HepG2 (cell line): Measurements from ENCODE around the gene CLIC1. TPM values are rescaled to one million over a fixed set of nuclear protein-coding genes. Genes with fewer than 3 reads are reported as not detected.

ENCODE experiments used
- AGO2 ChIP-seq: fragments of 200-400 bp; formaldehyde crosslinking; optimal IDR thresholded peaks from 2 replicates; pipeline ENCODE3; 2017; ENCODE audit warnings: mild to moderate bottlenecking, low read depth, low read length, moderate library complexity
- ATRX ChIP-seq: sonication (generic); formaldehyde crosslinking; IDR thresholded peaks from 2 replicates; pipeline ENCODE4 v1.4.0; 2020; ENCODE audit warnings: missing genetic modification reagents, borderline replicate concordance
- CHD2 ChIP-seq: IDR thresholded peaks from 2 replicates; pipeline ENCODE4 v1.6.1; 2011; ENCODE audit warnings: low read depth, low read length, improper control_type of control experiment
- NRL ChIP-seq: sonication (generic); formaldehyde crosslinking; IDR thresholded peaks from 2 replicates; pipeline ENCODE4 v1.5.0; 2020; ENCODE audit warnings: missing genetic modification reagents, mild to moderate bottlenecking, moderate library complexity, borderline replicate concordance
- SALL1 ChIP-seq: sonication (generic); formaldehyde crosslinking; IDR thresholded peaks from 2 replicates; pipeline ENCODE4 v1.8.0; 2022; ENCODE audit warnings: mild to moderate bottlenecking, missing genetic modification reagents
- TBP ChIP-seq: sonication (generic); formaldehyde crosslinking; IDR thresholded peaks from 2 replicates; pipeline ENCODE4 v1.5.0; 2020; ENCODE audit warnings: missing genetic modification reagents
- U2AF1 ChIP-seq: fragments of 200-400 bp; formaldehyde crosslinking; optimal IDR thresholded peaks from 2 replicates; pipeline ENCODE3; 2017; ENCODE audit warnings: mild to moderate bottlenecking, low read depth, low read length
- ZBTB42 ChIP-seq: sonication (generic); formaldehyde crosslinking; IDR thresholded peaks from 2 replicates; pipeline ENCODE4 v1.5.0; 2020; ENCODE audit warnings: mild to moderate bottlenecking, missing genetic modification reagents
- ZFY ChIP-seq: sonication (generic); formaldehyde crosslinking; IDR thresholded peaks from 2 replicates; pipeline ENCODE4 v1.4.0; 2020; ENCODE audit warnings: missing genetic modification reagents
- ZNF17 ChIP-seq: sonication (generic); formaldehyde crosslinking; IDR thresholded peaks from 2 replicates; pipeline ENCODE4 v1.5.0; 2020; ENCODE audit warnings: mild to moderate bottlenecking, missing genetic modification reagents
- ZNF331 ChIP-seq: sonication (generic); formaldehyde crosslinking; IDR thresholded peaks from 2 replicates; pipeline ENCODE4 v1.4.0; 2020; ENCODE audit warnings: missing genetic modification reagents
- ZNF430 ChIP-seq: sonication (generic); formaldehyde crosslinking; IDR thresholded peaks from 2 replicates; pipeline ENCODE4 v1.9.0; 2021; ENCODE audit warnings: mild to moderate bottlenecking, missing genetic modification reagents
- ZNF546 ChIP-seq: sonication (generic); formaldehyde crosslinking; conservative IDR thresholded peaks from 2 replicates; pipeline ENCODE4 v1.8.1; 2023; ENCODE audit warnings: mild to moderate bottlenecking, missing genetic modification reagents
- ZNF572 ChIP-seq: sonication (generic); formaldehyde crosslinking; IDR thresholded peaks from 2 replicates; pipeline ENCODE4 v1.5.1; 2020; ENCODE audit warnings: mild to moderate bottlenecking, missing genetic modification reagents
- ZNF629 ChIP-seq: sonication (generic); formaldehyde crosslinking; conservative IDR thresholded peaks from 2 replicates; pipeline ENCODE4 v1.5.0; 2020; ENCODE audit warnings: missing genetic modification reagents
- ZNF644 ChIP-seq: IDR thresholded peaks from 2 replicates; pipeline ENCODE4 v1.6.1; 2016; ENCODE audit warnings: low read depth
- ZNF746 ChIP-seq: sonication (generic); formaldehyde crosslinking; IDR thresholded peaks from 2 replicates; pipeline ENCODE4 v1.8.0; 2022; ENCODE audit warnings: mild to moderate bottlenecking, missing genetic modification reagents
- ZNF766 ChIP-seq: sonication (generic); formaldehyde crosslinking; IDR thresholded peaks from 2 replicates; pipeline ENCODE4 v1.5.0; 2020; ENCODE audit warnings: missing genetic modification reagents, borderline replicate concordance
- ZNF782 ChIP-seq: sonication (generic); formaldehyde crosslinking; IDR thresholded peaks from 2 replicates; pipeline ENCODE4 v1.4.0; 2020; ENCODE audit warnings: missing genetic modification reagents, mild to moderate bottlenecking, borderline replicate concordance
- ZNF839 ChIP-seq: sonication (generic); formaldehyde crosslinking; IDR thresholded peaks from 2 replicates; pipeline ENCODE4 v1.4.0; 2020; ENCODE audit warnings: missing genetic modification reagents, mild to moderate bottlenecking, borderline replicate concordance
- polyA plus RNA-seq, 8 experiments: library from polyadenylated mRNA; depleted of rRNA in 3 of 8; stranded (reverse) in 7 of 8; unstranded in 1 of 8; fragments of >200 nt; fragmentation: Illumina TruSeq in 4 of 8; extraction: Trizol in 4 of 8; gene quantifications; 2 replicates each; pipeline versions ENCODE4 v1.2.1 to v1.2.3, GENCODE V29; 2011 to 2016; ENCODE audit warnings: low read depth in 4 of 8, missing spikeins in 1 of 8, mixed read lengths in 1 of 8; ENCODE audit not compliant: insufficient read depth in 1 of 8
- total RNA-seq, 5 experiments: library from RNA; depleted of rRNA; stranded (reverse); fragments of >200 nt; fragmentation: Illumina TruSeq; extraction: Trizol; gene quantifications; 2 replicates each; pipeline ENCODE4 v1.2.3, GENCODE V29; 2016; ENCODE audit warnings: low read depth in 1 of 5
- TF ChIP-seq, protein P1 (sequence below): sonication (generic); formaldehyde crosslinking; IDR thresholded peaks from 2 replicates; pipeline ENCODE4 v1.5.1; 2020; ENCODE audit warnings: mild to moderate bottlenecking, moderate library complexity, missing genetic modification reagents
- TF ChIP-seq, protein P2 (sequence below): sonication (generic); formaldehyde crosslinking; IDR thresholded peaks from 2 replicates; pipeline ENCODE4 v1.8.1; 2023; ENCODE audit warnings: mild to moderate bottlenecking, moderate library complexity, missing genetic modification reagents
- TF ChIP-seq, protein P3 (sequence below): sonication (generic); IDR thresholded peaks from 2 replicates; pipeline ENCODE4 v1.6.1; 2016; ENCODE audit warnings: low read depth, borderline replicate concordance

CLIC1 gene
- total and polyA plus RNA-seq, 2 of the 13 experiments (the other 11 are each of a cell fraction or from before 2014, with no cell fraction given) = 602 to 891 TPM

DNA sequence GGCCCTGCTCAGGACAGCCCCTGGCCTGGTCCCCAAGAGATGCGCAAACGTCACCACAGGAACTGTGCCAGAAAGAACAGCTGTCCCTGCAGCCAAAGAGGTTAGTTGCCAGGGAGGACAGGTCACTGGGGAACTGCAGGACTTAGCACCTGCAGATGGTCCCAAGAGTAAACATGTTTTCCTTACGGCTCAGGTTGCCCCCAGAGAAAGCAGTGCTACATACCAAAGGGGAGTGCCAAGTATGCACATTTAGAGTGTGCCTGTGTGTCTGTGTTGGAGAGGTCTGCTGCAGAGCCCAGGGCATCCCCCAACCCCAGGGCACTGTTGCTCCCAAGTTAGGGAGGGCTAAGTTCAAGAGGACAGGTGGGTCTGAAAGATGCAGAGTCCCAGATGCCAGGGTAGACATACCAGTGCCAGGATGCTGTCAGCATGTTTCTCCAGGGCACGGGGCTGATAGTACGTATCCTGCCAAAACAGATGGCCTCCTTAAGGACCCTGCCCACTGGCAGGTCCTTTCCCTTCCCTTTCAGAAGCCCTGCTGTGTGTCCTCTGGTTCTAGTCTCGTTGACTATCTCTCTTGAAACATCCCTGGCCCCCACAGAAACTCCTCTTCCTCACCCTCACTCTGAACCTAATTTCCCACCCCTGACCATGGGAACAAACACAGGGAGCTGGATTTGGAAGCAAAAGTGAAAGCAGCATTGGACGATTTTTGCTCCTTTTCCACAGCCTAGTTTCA, 34.5 kb downstream of the CLIC1 start (continued):
- TF ChIP-seq, protein P1, sequence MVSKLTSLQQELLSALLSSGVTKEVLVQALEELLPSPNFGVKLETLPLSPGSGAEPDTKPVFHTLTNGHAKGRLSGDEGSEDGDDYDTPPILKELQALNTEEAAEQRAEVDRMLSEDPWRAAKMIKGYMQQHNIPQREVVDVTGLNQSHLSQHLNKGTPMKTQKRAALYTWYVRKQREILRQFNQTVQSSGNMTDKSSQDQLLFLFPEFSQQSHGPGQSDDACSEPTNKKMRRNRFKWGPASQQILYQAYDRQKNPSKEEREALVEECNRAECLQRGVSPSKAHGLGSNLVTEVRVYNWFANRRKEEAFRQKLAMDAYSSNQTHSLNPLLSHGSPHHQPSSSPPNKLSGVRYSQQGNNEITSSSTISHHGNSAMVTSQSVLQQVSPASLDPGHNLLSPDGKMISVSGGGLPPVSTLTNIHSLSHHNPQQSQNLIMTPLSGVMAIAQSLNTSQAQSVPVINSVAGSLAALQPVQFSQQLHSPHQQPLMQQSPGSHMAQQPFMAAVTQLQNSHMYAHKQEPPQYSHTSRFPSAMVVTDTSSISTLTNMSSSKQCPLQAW (CRISPR knock-in tag) = 0 out of 2 replicates have a peak, but pooled peaks have one; percentile 35
- TF ChIP-seq ZBTB42 (CRISPR knock-in tag) = 0 out of 2 replicates have a peak, but pooled peaks have one; percentile 4
- TF ChIP-seq ZNF766 (CRISPR knock-in tag) = no peak
- no peak for TF ChIP-seq ZNF546 (CRISPR knock-in tag)
- peak; percentile 57; the same call in 1 of the 2 replicates for TF ChIP-seq ZNF572 (CRISPR knock-in tag)
- TF ChIP-seq TBP = no peak
- no peak for TF ChIP-seq U2AF1
- TF ChIP-seq ZNF430 (CRISPR knock-in tag) = 0 out of 2 replicates have a peak, but pooled peaks have one; percentile 12
- TF ChIP-seq ZNF331 (CRISPR knock-in tag) = no peak
- no peak for TF ChIP-seq ZNF629 (CRISPR knock-in tag)
- TF ChIP-seq, protein P2, sequence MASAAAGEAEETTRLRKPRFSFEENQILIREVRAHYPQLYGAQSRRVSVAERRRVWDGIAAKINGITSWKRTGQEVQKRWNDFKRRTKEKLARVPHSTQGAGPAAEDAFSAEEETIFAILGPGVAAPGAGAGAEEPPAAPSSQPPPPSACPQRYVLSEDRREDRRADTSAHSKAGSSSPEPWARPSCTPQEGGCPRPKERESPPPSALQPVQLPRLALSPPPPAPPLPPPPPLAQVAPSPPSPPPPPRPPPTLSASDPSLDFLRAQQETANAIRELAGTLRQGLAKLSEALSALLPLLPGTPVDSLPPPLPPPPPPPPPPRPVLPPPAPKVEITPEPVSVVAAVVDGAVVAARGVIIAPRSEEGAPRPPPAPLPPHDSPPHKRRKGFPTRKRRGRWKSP (CRISPR knock-in tag) = no peak
- no peak for TF ChIP-seq ATRX (CRISPR knock-in tag)
- TF ChIP-seq NRL (CRISPR knock-in tag) = peak; percentile 71; the same call in 1 of the 2 replicates
- TF ChIP-seq AGO2 = no peak
- TF ChIP-seq SALL1 = 0 out of 2 replicates have a peak, but pooled peaks have one; percentile 10
- TF ChIP-seq ZNF17 = no peak
- TF ChIP-seq, protein P3, sequence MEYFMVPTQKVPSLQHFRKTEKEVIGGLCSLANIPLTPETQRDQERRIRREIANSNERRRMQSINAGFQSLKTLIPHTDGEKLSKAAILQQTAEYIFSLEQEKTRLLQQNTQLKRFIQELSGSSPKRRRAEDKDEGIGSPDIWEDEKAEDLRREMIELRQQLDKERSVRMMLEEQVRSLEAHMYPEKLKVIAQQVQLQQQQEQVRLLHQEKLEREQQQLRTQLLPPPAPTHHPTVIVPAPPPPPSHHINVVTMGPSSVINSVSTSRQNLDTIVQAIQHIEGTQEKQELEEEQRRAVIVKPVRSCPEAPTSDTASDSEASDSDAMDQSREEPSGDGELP = peak; percentile 32; the same call in 1 of the 2 replicates
- TF ChIP-seq ZFY = no peak
- 0 out of 2 replicates have a peak, but pooled peaks have one; percentile 46 for TF ChIP-seq ZNF746 (CRISPR knock-in tag)
- no peak for TF ChIP-seq ZNF644
- TF ChIP-seq ZNF782 (CRISPR knock-in tag) = no peak
- no peak for TF ChIP-seq CHD2
- 0 out of 2 replicates have a peak, but pooled peaks have one; percentile 54 for TF ChIP-seq ZNF839 (CRISPR knock-in tag)
- TF ChIP-seq, all 625 proteins: peak for 11
